ENCODE measurements around the gene PSTPIP2. TPM values are rescaled to one million over a fixed set of nuclear protein-coding genes. Genes with fewer than 3 reads are reported as not detected.

Gene PSTPIP2
- total and polyA plus RNA-seq, 2 of the 8 experiments (the other 6 are each of a cell fraction or from before 2014, with no cell fraction given): 1.8 to 2.4 TPM

GRCh38 chr18:45976974-45977373 is 95.1 kb downstream of the PSTPIP2 start (continued):
- no peak for TF ChIP-seq TBP (IDR thresholded peaks at IDR 0.05; ENCODE audit: low read depth, low read length)
- no peak for TF ChIP-seq KDM4A (IDR thresholded peaks at IDR 0.05; ENCODE audit: low read depth, low read length, severe bottlenecking)
- TF ChIP-seq FOSL1 (IDR thresholded peaks at IDR 0.05; ENCODE audit: insufficient read depth, low read depth, low read length): no peak
- TF ChIP-seq KDM1A (IDR thresholded peaks at IDR 0.05; ENCODE audit: borderline replicate concordance, low read length): no peak
- TF ChIP-seq CBX5 (IDR thresholded peaks at IDR 0.05; ENCODE audit: low read depth, low read length): no peak
- TF ChIP-seq CREB1 (IDR thresholded peaks at IDR 0.05): no peak
- no peak for TF ChIP-seq CHD7 (IDR thresholded peaks at IDR 0.05; ENCODE audit: insufficient replicate concordance, low read length)
- no peak for TF ChIP-seq SIRT6 (IDR thresholded peaks at IDR 0.05; ENCODE audit: low read length)
- TF ChIP-seq ATF3 (IDR thresholded peaks at IDR 0.05; ENCODE audit: insufficient read depth, low read depth, low read length): no peak
- no peak for TF ChIP-seq NANOG (IDR thresholded peaks at IDR 0.05; ENCODE audit: insufficient read depth, low read depth, low read length, poor library complexity, severe bottlenecking)
